ENCODE data around the gene CDC42BPB. TPM values are rescaled to one million over a fixed set of nuclear protein-coding genes. Genes with fewer than 3 reads are reported as not detected.

Gene CDC42BPB, protein sequence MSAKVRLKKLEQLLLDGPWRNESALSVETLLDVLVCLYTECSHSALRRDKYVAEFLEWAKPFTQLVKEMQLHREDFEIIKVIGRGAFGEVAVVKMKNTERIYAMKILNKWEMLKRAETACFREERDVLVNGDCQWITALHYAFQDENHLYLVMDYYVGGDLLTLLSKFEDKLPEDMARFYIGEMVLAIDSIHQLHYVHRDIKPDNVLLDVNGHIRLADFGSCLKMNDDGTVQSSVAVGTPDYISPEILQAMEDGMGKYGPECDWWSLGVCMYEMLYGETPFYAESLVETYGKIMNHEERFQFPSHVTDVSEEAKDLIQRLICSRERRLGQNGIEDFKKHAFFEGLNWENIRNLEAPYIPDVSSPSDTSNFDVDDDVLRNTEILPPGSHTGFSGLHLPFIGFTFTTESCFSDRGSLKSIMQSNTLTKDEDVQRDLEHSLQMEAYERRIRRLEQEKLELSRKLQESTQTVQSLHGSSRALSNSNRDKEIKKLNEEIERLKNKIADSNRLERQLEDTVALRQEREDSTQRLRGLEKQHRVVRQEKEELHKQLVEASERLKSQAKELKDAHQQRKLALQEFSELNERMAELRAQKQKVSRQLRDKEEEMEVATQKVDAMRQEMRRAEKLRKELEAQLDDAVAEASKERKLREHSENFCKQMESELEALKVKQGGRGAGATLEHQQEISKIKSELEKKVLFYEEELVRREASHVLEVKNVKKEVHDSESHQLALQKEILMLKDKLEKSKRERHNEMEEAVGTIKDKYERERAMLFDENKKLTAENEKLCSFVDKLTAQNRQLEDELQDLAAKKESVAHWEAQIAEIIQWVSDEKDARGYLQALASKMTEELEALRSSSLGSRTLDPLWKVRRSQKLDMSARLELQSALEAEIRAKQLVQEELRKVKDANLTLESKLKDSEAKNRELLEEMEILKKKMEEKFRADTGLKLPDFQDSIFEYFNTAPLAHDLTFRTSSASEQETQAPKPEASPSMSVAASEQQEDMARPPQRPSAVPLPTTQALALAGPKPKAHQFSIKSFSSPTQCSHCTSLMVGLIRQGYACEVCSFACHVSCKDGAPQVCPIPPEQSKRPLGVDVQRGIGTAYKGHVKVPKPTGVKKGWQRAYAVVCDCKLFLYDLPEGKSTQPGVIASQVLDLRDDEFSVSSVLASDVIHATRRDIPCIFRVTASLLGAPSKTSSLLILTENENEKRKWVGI (N-terminal part only)
- total RNA-seq (2021; fragmentation: NEBNext Ultra II Directional; extraction: Animal tissue kit (Norgen Biotek cat#: 25700)), result 10 to 100 TPM; 73.7 to 85.1 (median 79.9) TPM
- long read RNA-seq, partial matches to known transcripts, result 7 of 8 reads
- long read RNA-seq, other reads (novel, unspliced or antisense), result 1 of 8 reads

DNA sequence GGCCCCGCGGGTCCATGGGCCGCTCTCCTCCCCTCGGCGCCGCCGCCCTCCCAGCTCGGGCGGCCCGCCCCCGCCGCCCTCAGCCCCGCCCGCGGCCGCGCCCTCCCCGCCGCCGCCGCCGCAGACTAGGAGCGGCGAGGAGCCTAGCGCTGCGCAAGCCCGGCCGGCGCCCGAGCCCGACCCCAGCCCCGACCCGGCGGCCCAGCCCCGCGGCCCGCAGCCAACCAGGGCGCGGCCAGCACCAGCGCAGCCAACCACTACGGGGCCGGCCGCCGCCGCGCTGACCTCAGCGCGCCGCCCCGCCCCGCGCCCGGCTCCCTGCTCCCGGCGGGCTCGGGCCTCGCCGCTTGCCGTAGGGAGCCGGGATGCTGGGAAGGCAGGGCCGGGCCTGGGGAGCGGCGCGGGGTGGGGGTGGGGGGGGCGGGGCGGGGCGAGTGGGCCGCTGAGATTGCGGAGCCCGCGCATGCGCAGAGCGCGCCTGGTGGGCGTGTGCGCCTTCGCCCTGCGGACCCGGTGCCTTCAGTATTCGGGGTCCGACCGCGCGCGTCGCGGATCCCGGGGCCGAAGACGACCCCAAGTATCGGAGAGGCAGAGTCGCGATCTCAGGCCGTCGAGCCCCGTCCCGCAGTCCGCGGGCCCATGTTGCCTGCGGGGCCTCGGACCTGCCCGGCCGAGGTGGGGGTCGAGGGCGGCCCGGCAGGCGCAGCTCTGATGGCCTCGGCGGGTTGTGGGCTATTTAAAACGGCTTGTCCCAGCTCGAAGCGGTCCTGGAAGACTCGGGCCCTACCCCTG lies at the start of gene CDC42BPB:
Gene CDC42BPB (minus strand): TSS at position 178 of the 792 bp plus-strand sequence. CDS start 376 bp downstream, outside the sequence.
- DNase-seq, result peak; percentile 82
- Mint-ChIP-seq H3K27me3 (ENCODE audit: insufficient read depth) (no peaks in the 10 kb centered on the region; the same call in 1 of the 2 replicates), H3K4me1 (ENCODE audit: low read depth) (peaks cover 54% of the 10 kb centered on the region), H3K4me3 (peak within 1 kb of the TSS; percentile 94), H3K9me3 (no peaks in the 10 kb centered on the region), H3K36me3 (ENCODE audit: low read depth) (peaks cover 10% of the 10 kb centered on the region), H3K27ac (peak within 1 kb of the TSS; percentile 88)
- TF ChIP-seq, protein P1, sequence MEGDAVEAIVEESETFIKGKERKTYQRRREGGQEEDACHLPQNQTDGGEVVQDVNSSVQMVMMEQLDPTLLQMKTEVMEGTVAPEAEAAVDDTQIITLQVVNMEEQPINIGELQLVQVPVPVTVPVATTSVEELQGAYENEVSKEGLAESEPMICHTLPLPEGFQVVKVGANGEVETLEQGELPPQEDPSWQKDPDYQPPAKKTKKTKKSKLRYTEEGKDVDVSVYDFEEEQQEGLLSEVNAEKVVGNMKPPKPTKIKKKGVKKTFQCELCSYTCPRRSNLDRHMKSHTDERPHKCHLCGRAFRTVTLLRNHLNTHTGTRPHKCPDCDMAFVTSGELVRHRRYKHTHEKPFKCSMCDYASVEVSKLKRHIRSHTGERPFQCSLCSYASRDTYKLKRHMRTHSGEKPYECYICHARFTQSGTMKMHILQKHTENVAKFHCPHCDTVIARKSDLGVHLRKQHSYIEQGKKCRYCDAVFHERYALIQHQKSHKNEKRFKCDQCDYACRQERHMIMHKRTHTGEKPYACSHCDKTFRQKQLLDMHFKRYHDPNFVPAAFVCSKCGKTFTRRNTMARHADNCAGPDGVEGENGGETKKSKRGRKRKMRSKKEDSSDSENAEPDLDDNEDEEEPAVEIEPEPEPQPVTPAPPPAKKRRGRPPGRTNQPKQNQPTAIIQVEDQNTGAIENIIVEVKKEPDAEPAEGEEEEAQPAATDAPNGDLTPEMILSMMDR (IDR thresholded peaks at IDR 0.05), result no peak

DNA sequence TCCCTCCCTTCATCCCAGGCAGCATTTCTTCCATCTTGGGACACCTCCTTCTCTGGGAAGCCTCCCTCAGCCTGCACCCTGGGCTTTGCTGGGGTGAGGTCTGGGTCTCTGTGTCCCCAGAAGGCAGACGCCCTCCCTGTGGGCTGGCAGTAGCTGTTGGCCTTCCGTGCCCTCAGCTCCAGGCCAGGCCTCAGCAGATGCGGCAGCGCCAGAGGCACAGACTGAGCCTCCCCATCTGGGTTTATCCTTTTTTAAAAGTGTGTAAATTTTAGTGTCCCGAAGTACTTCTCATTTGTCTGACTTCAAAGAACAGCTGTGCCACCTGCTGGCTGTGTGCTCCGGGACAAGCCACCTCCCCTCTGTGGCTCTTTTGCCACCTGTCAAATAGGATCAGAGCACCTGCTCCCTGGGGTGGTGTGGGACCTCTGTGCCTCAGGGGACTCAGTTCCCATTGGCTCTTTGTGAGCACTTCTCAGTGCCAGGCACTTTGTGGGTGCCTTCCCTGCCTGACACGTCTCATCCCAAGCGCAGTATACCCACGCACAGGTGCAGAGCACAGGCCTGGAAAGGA lies 48.3 kb upstream of the CDC42BPB start:
- Mint-ChIP-seq H3K4me3 (no peak overlapping the region), H3K9me3 (no peaks in the 10 kb centered on the region), H3K36me3 (ENCODE audit: low read depth) (no peaks in the 10 kb centered on the region), H3K27ac (no peak overlapping the region), H3K27me3 (ENCODE audit: insufficient read depth) (peaks cover 13% of the 10 kb centered on the region), H3K4me1 (ENCODE audit: low read depth) (peaks cover 30% of the 10 kb centered on the region)
- TF ChIP-seq, protein P1 (IDR thresholded peaks at IDR 0.05), result no peak
- no peak for DNase-seq

DNA sequence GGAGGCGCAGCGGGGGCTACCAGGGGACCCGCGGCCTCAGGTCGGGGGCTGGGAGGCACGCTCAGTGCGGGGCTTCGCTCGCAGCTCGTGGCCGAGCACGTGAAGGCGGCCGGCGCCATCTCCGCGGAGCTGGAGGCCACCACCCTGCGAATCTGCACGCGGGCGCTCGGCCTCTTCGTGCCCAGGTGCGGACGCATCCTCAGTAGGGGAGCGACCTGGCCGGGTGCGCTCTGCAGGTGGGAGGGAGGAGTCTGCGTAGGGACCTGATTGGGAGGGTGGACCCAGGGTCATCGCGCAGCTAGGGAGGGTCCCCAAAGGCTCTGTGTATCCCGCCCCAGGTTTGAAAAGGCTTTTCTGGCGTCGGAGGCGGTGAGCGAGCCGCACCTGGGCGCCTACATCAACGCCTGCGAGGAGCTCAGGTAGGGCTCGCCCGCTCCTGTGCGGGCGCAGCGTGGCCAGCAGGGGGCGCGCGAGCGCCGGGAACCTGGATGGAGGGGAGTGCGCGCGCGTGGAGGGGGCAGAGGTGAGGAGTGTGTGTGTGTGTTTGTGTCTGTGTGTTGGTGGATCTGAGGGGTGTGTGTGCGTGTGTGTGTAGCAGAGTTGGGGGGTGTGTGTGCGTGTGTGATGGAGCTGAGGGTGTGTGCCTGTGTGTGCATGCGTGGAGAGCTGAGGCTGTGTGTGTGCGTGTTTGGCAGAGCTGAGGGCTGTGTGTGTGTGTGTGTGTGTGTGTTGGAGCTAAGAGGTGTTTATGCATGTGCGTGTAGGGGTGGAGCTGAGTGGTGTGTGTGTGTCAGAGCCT lies 47.5 kb upstream of the CDC42BPB start:
- Mint-ChIP-seq H3K4me3 (no peak overlapping the region), H3K27ac (no peak overlapping the region), H3K4me1 (ENCODE audit: low read depth) (peaks cover 21% of the 10 kb centered on the region), H3K36me3 (ENCODE audit: low read depth) (no peaks in the 10 kb centered on the region), H3K27me3 (ENCODE audit: insufficient read depth) (peaks cover 13% of the 10 kb centered on the region), H3K9me3 (no peaks in the 10 kb centered on the region)
- DNase-seq, result no peak
- TF ChIP-seq, protein P1 (IDR thresholded peaks at IDR 0.05), result peak; percentile 96

DNA sequence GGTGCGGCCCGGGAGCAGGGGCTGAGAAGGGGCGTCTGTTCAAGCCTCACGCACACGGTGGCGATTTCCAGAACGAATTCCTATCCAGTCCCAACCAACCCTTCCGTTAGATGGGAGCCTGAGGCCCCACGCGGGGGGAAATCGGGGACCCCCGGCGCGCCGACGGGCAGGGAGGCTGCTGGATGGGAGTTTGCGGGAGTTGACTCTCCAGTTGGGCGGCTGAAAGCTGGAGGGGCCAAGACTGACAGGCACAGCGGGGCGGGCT lies 47.0 kb upstream of the CDC42BPB start:
- Mint-ChIP-seq H3K4me3 (no peak overlapping the region), H3K27ac (no peak overlapping the region), H3K36me3 (ENCODE audit: low read depth) (no peaks in the 10 kb centered on the region)

More for the DNA sequence above, 47.0 kb upstream of the CDC42BPB start:
- TF ChIP-seq, protein P1 (IDR thresholded peaks at IDR 0.05), result no peak
- peaks cover 13% of the 10 kb centered on the region for H3K27me3 Mint-ChIP-seq (ENCODE audit: insufficient read depth)
- no peaks in the 10 kb centered on the region for H3K9me3 Mint-ChIP-seq
- DNase-seq, result no peak
- H3K4me1 Mint-ChIP-seq (ENCODE audit: low read depth), result peaks cover 18% of the 10 kb centered on the region

All from HFFc6 (cell line).